Fibroblast of pulmonary artery (primary cell): ENCODE results near the gene CCDC141.

Source experiments
- DNase-seq: peaks from one replicate; pipeline ENCODE4 v3.0.0-alpha.2; 2010; ENCODE audit warnings: low read depth
- H3K4me3 ChIP-seq: replicated peaks from 2 replicates; pipeline ENCODE4 v1.5.1; 2011; ENCODE audit warnings: low read depth, mild to moderate bottlenecking, control low read depth, low read length, moderate library complexity
- TF ChIP-seq, protein P1 (sequence below): IDR thresholded peaks from 2 replicates; pipeline ENCODE4 v1.5.1; 2011; ENCODE audit warnings: mild to moderate bottlenecking, control low read depth, low read length, inconsistent platforms; ENCODE audit errors: missing control alignments

CCDC141 gene

DNA sequence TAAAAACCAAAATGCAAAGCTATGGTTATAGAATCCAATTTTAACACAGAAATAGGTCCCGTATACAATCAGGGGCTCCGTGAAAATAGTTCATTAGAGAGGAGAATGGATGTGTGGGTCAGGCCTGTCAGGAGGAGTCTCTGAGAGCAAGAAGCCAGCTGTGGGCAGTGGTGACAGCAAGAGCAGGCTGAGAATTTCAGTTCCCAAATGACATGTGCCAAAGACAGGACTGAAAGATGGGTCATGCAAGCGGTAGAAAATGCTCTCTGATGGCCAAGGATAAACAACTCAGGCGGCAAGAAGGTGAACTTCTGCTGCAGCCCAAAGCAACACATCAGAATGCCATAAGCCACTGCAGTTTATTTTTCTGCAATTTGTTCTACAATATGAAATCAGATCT, 100.4 kb downstream of the CCDC141 start:
- no peak overlapping the region for H3K4me3 ChIP-seq
- DNase-seq = no peak
- TF ChIP-seq, protein P1, sequence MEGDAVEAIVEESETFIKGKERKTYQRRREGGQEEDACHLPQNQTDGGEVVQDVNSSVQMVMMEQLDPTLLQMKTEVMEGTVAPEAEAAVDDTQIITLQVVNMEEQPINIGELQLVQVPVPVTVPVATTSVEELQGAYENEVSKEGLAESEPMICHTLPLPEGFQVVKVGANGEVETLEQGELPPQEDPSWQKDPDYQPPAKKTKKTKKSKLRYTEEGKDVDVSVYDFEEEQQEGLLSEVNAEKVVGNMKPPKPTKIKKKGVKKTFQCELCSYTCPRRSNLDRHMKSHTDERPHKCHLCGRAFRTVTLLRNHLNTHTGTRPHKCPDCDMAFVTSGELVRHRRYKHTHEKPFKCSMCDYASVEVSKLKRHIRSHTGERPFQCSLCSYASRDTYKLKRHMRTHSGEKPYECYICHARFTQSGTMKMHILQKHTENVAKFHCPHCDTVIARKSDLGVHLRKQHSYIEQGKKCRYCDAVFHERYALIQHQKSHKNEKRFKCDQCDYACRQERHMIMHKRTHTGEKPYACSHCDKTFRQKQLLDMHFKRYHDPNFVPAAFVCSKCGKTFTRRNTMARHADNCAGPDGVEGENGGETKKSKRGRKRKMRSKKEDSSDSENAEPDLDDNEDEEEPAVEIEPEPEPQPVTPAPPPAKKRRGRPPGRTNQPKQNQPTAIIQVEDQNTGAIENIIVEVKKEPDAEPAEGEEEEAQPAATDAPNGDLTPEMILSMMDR = no peak

DNA sequence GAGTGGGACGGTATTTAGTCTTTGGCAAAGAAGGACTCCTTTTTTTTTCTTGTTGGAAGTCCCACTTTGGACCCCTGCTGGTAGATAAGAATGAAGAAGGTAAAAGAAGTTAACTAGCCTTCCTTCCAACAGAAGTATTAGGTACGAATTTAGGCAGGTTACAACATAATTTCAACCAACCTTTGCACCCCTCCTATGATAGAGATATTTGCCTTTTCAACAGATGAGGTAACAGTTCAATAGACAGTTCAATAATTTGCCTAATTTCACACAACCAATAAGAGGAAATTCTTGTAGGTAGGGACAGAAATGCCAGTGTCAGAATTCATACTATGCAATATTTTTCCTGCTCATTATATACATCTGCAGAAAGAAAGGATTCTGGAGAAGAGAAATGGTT, 100.8 kb downstream of the CCDC141 start:
- DNase-seq = no peak
- TF ChIP-seq, protein P1 = no peak
- no peak overlapping the region for H3K4me3 ChIP-seq

DNA sequence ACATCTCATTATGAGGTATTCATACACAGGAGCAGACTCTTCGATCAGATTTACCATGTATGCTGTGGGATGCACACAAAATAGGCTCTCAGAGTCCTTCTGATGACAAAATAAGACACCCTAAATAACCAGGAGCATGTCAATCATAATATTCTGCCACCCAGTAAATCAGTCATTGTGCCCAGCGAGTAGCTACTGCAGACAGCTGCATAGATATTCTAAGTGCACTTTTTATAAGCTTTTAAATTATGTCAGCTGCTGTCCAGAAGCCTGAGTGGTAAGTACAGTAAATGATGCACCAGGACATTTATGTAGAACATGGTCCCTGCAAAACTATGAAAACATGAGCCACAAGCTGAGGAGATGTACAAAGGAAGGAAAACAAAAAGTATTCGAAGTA, 102.9 kb downstream of the CCDC141 start:
- no peak overlapping the region for H3K4me3 ChIP-seq
- no peak for DNase-seq
- TF ChIP-seq, protein P1 = no peak

DNA sequence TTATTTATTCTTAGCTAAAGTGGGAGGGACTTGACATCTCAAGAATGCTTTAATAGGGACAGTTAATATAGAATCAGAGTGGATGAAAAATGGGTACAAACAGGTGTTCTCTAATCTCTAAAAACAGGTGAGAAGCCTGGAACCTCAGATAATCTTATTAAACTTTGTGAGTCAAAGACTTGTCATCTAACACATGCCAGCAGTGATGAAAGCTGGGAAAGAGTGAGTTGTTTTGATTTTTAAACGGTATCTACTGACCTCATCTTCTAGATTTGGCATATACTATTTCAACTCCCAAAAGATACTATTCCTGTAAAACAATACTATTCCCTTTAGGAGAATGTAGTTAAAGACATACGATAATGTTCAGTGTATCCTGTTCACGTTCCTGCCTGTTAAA, 103.4 kb downstream of the CCDC141 start:
- DNase-seq = no peak
- no peak overlapping the region for H3K4me3 ChIP-seq
- TF ChIP-seq, protein P1 = no peak

DNA sequence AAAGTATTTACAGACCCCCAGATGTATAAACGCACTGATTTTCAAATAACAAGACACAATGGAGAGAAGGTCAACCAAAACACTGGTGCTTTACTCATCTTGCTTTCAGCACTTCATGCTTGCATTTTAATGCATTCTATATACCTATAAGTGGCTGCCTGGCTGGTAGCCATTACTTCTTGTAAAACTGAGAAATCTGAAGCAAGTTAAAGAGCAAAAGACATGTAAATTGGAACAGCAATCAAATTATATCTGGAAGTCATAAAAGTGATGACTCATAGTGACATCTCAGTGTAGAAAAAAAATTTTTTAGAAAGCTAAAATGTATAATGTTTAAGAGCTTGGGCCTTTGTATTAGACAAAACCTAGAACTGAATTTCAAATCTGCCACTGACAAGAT, 106.2 kb downstream of the CCDC141 start:
- TF ChIP-seq, protein P1 = no peak
- H3K4me3 ChIP-seq = no peak overlapping the region
- no peak for DNase-seq

DNA sequence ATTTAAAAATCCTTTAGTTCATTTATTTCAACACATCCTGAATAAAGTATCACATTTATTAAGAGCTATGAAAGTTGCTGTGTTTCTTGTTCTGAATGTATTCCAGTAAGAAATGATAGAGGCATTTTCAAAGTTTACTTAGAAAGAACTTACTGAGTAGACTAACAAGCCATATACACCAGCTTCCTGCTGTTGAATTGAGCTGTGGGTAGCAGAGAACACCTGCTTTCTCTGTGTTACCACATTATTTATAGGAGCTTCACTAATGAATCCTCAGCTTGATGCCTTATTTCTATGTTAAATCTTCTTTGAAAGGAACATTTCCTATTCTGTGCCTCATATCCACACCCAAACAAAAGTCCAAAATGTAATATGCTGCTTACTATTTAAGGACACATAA, 115.4 kb downstream of the CCDC141 start:
- H3K4me3 ChIP-seq = no peak overlapping the region
- TF ChIP-seq, protein P1 = no peak
- no peak for DNase-seq

DNA sequence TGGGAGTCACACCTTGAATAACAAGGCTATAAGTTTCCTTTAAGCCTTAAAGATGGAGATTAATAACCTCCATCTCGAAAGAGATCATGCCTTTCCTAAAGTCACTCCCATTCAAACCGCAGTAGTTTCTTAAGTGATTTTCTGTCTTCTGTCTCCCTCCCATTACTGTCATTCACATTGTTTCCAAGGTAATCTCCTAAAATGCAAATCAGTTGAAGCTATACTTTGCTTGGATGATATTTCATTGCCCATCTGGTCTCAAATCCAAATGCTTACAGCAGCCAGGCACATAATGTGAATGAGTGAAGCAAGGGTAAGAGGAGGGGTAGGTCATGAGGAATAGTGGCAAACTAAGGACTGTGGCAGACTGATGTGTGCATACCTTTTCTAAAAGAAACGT, 116.4 kb downstream of the CCDC141 start:
- TF ChIP-seq, protein P1 = no peak
- no peak for DNase-seq
- no peak overlapping the region for H3K4me3 ChIP-seq
